B cell (primary cell): ENCODE results near the gene MCUB.

Source experiments
- CTCF ChIP-seq: fragments of 200-600 bp; IDR thresholded peaks from one replicate; pipeline ENCODE4 v1.8.0; 2022; ENCODE audit warnings: antibody characterized with exemption, mild to moderate bottlenecking
- EZH2 ChIP-seq: IDR thresholded peaks from 2 replicates; pipeline ENCODE4 v1.6.1; 2012; ENCODE audit warnings: borderline replicate concordance, low read depth, mild to moderate bottlenecking, moderate library complexity, low read length; ENCODE audit not compliant: insufficient read depth, poor library complexity, severe bottlenecking

- TF ChIP-seq CTCF: no peak
- TF ChIP-seq EZH2: no peak
These were observed 39.1 kb downstream of the MCUB start for GRCh38 chr4:109599046-109599652.
